VCaP (cell line): ENCODE results near the gene CACHD1.
"Not testable (repeated sequence)": the region's sequence is repeated elsewhere in the genome, so short reads cannot be mapped to it uniquely, and the experiment has no call there.

Experiments
- H3K27ac ChIP-seq: fragments of 450-650 bp; 2 replicates; pipeline ENCODE4 v1.5.1; 2017
- CTCF ChIP-seq: fragments of 450-650 bp; conservative IDR thresholded peaks from 2 replicates; pipeline ENCODE4 v1.5.1; 2017; ENCODE audit warnings: mild to moderate bottlenecking, moderate library complexity

The CACHD1 gene

GRCh38 chr1:64691626-64692025 lies 221.7 kb downstream of the CACHD1 start:
- H3K27ac ChIP-seq, result no peak overlapping the region

GRCh38 chr1:64692911-64693310 lies 223.0 kb downstream of the CACHD1 start:
- no peak for TF ChIP-seq CTCF
- no peak overlapping the region for H3K27ac ChIP-seq

More at GRCh38 chr1:64691626-64692025, 221.7 kb downstream of the CACHD1 start:
- TF ChIP-seq CTCF, result no peak

- TF ChIP-seq CTCF, result no peak
- H3K27ac ChIP-seq, result no peak overlapping the region
These were observed 223.5 kb downstream of the CACHD1 start for GRCh38 chr1:64693406-64693805.

GRCh38 chr1:64696879-64697278 lies 226.9 kb downstream of the CACHD1 start:
- H3K27ac ChIP-seq, result no peak overlapping the region
- no peak for TF ChIP-seq CTCF

GRCh38 chr1:64699327-64699726 lies 229.4 kb downstream of the CACHD1 start:
- H3K27ac ChIP-seq, result no peak overlapping the region
- no peak for TF ChIP-seq CTCF

GRCh38 chr1:64701071-64701470 lies 231.1 kb downstream of the CACHD1 start:
- no peak for TF ChIP-seq CTCF
- H3K27ac ChIP-seq, result no peak overlapping the region

- no peak overlapping the region for H3K27ac ChIP-seq
- no peak for TF ChIP-seq CTCF
These were observed 232.0 kb downstream of the CACHD1 start for GRCh38 chr1:64701886-64702285.

- H3K27ac ChIP-seq, result not testable (repeated sequence)
These were observed 232.7 kb downstream of the CACHD1 start for GRCh38 chr1:64702670-64703069.
